GM12875 (cell line): Measurements from ENCODE around the gene TNNC2.

Experiments used
- H3K4me3 ChIP-seq: one replicate; pipeline ENCODE4 v1.5.1; 2011; ENCODE audit warnings: low read depth, low read length, control low read depth
- CTCF ChIP-seq: IDR thresholded peaks from 2 replicates; pipeline ENCODE4 v1.5.1; 2011; ENCODE audit warnings: low read depth, mild to moderate bottlenecking, control low read depth, inconsistent platforms, low read length, moderate library complexity, borderline replicate concordance; ENCODE audit not compliant: insufficient read depth

Gene TNNC2

GRCh38 chr20:45779011-45779915 is 47.8 kb downstream of the TNNC2 start:
- no peak overlapping the region for H3K4me3 ChIP-seq
- TF ChIP-seq CTCF, result no peak

- no peak for TF ChIP-seq CTCF
- no peak overlapping the region for H3K4me3 ChIP-seq
Observed at GRCh38 chr20:45776931-45777330, 50.2 kb downstream of the TNNC2 start.

DNA sequence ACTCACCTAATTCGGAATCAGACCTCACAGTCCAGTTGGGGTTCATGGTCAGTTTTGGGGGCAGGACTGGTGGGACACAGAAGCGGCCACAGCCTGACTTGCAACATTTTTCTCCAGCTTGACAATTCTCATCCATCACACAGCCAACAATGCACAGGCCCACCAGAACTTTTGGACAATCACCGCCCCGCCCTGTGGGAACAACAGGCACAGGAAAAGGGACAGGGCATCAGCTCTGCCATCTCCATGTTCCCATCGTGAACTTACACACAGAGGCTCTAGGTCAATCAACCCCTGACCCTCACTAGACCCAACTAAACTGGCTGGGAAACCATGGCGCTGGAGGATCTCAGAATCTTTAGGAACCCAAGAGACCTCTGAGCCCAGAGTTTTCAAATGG is 51.7 kb downstream of the TNNC2 start:
- TF ChIP-seq CTCF, result no peak
- H3K4me3 ChIP-seq, result no peak overlapping the region

GRCh38 chr20:45774945-45775344 is 52.2 kb downstream of the TNNC2 start:
- H3K4me3 ChIP-seq, result no peak overlapping the region
- TF ChIP-seq CTCF, result no peak
